GM23248 (cell line): ENCODE measurements around the gene ACTR5.

ENCODE experiments used
- EZH2 ChIP-seq: fragments of 200-600 bp; sonication (generic); IDR thresholded peaks from 2 replicates; pipeline ENCODE4 v1.6.1; 2018; ENCODE audit warnings: antibody characterized with exemption, mild to moderate bottlenecking; ENCODE audit not compliant: insufficient read depth, poor library complexity, severe bottlenecking
- EZH2phosphoT487 ChIP-seq: fragments of 200-600 bp; sonication (generic); IDR thresholded peaks from 2 replicates; pipeline ENCODE4 v1.6.1; 2018; ENCODE audit warnings: antibody characterized with exemption, moderate library complexity, mild to moderate bottlenecking, low read depth; ENCODE audit not compliant: insufficient read depth

- TF ChIP-seq EZH2phosphoT487 (no peak), EZH2 (no peak)
Measured at GRCh38 chr20:38770546-38770945, 22.3 kb downstream of the ACTR5 start.
